Stomach (tissue), 4 donors: ENCODE measurements around the gene SLC35F3.

Experiments
- POLR2A ChIP-seq, 4 donors: fragments of 450-650 bp; IDR thresholded peaks; one replicate each; pipeline ENCODE4 v1.6.1; 2016; ENCODE audit warnings: antibody characterized with exemption in 4 of 4, control low read depth in 2 of 4, mild to moderate bottlenecking in 1 of 4, moderate library complexity in 1 of 4
- POLR2AphosphoS5 ChIP-seq, 3 donors: sonication (generic); formaldehyde crosslinking; IDR thresholded peaks; one replicate each; pipeline ENCODE4 v1.6.1; 2016; ENCODE audit warnings: antibody characterized with exemption in 3 of 3
- TF ChIP-seq, protein P1 (sequence below), 7 experiments: fragments of 450-650 bp in 4 of 7; fragments of 200-600 bp in 3 of 7; sonication (generic) in 3 of 7; IDR thresholded peaks; one replicate each; pipeline ENCODE4 v1.5.1; 2016 to 2019; ENCODE audit warnings: antibody characterized with exemption in 7 of 7, control low read depth in 2 of 7, mild to moderate bottlenecking in 1 of 7

GRCh38 chr1:234139966-234140365, 235.5 kb downstream of the SLC35F3 start:
- TF ChIP-seq POLR2A (IDR thresholded peaks at IDR 0.05) (no peak), POLR2AphosphoS5 (IDR thresholded peaks at IDR 0.05) (no peak)
- TF ChIP-seq, protein P1, sequence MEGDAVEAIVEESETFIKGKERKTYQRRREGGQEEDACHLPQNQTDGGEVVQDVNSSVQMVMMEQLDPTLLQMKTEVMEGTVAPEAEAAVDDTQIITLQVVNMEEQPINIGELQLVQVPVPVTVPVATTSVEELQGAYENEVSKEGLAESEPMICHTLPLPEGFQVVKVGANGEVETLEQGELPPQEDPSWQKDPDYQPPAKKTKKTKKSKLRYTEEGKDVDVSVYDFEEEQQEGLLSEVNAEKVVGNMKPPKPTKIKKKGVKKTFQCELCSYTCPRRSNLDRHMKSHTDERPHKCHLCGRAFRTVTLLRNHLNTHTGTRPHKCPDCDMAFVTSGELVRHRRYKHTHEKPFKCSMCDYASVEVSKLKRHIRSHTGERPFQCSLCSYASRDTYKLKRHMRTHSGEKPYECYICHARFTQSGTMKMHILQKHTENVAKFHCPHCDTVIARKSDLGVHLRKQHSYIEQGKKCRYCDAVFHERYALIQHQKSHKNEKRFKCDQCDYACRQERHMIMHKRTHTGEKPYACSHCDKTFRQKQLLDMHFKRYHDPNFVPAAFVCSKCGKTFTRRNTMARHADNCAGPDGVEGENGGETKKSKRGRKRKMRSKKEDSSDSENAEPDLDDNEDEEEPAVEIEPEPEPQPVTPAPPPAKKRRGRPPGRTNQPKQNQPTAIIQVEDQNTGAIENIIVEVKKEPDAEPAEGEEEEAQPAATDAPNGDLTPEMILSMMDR (IDR thresholded peaks at IDR 0.05): no peak
